ENCODE data around the gene NELL1.

Gene NELL1

GRCh38 chr11:21169639-21170038 is 500.3 kb downstream of the NELL1 start:
- no peaks in the 10 kb centered on the region for H3K9me3 ChIP-seq (ENCODE audit: insufficient read depth, low read length, severe bottlenecking)
- H3K36me3 ChIP-seq (ENCODE audit: insufficient read depth, low read length), result no peaks in the 10 kb centered on the region
- no peak overlapping the region for H3K4me2 ChIP-seq (ENCODE audit: insufficient read depth, low read length)
- H3K9ac ChIP-seq (ENCODE audit: low read depth, low read length), result no peak overlapping the region
- TF ChIP-seq EZH2 (IDR thresholded peaks at IDR 0.05; ENCODE audit: borderline replicate concordance, low read depth, low read length, severe bottlenecking), result no peak
- TF ChIP-seq, protein P1, sequence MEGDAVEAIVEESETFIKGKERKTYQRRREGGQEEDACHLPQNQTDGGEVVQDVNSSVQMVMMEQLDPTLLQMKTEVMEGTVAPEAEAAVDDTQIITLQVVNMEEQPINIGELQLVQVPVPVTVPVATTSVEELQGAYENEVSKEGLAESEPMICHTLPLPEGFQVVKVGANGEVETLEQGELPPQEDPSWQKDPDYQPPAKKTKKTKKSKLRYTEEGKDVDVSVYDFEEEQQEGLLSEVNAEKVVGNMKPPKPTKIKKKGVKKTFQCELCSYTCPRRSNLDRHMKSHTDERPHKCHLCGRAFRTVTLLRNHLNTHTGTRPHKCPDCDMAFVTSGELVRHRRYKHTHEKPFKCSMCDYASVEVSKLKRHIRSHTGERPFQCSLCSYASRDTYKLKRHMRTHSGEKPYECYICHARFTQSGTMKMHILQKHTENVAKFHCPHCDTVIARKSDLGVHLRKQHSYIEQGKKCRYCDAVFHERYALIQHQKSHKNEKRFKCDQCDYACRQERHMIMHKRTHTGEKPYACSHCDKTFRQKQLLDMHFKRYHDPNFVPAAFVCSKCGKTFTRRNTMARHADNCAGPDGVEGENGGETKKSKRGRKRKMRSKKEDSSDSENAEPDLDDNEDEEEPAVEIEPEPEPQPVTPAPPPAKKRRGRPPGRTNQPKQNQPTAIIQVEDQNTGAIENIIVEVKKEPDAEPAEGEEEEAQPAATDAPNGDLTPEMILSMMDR (IDR thresholded peaks at IDR 0.05; ENCODE audit: borderline replicate concordance, extremely low read depth, low read length, poor library complexity, severe bottlenecking), result no peak
- no peaks in the 10 kb centered on the region for H3K4me1 ChIP-seq (ENCODE audit: insufficient read depth, low read length)
- H3K27ac ChIP-seq (ENCODE audit: low read length), result no peak overlapping the region
- H2AFZ ChIP-seq (ENCODE audit: low read depth, low read length), result no peak overlapping the region
- no peaks in the 10 kb centered on the region for H3K27me3 ChIP-seq (ENCODE audit: insufficient read depth, low read length, poor library complexity)
- H3K79me2 ChIP-seq (ENCODE audit: insufficient read depth, low read length), result no peaks in the 10 kb centered on the region
- no peak for DNase-seq
- no peak for ATAC-seq (ENCODE audit: insufficient read depth, low read depth)
- no peak overlapping the region for H3K4me3 ChIP-seq (ENCODE audit: low read depth in 1 of 2, low read length in 2 of 2)
- H4K20me1 ChIP-seq (ENCODE audit: insufficient read depth, low read length), result no peaks in the 10 kb centered on the region

- no peak for ATAC-seq (ENCODE audit: insufficient read depth, low read depth)
Observed at GRCh38 chr11:21173476-21173875, 504.1 kb downstream of the NELL1 start.

GRCh38 chr11:21174781-21175180 is 505.4 kb downstream of the NELL1 start:
- H3K4me3 ChIP-seq (ENCODE audit: low read depth in 1 of 2, low read length in 2 of 2), result no peak overlapping the region
- ATAC-seq (ENCODE audit: insufficient read depth, low read depth) (no peak), DNase-seq (no peak)
- H3K79me2 ChIP-seq (ENCODE audit: insufficient read depth, low read length), result no peaks in the 10 kb centered on the region
- no peaks in the 10 kb centered on the region for H3K4me1 ChIP-seq (ENCODE audit: insufficient read depth, low read length)
- H3K4me2 ChIP-seq (ENCODE audit: insufficient read depth, low read length), result no peak overlapping the region
- H3K27me3 ChIP-seq (ENCODE audit: insufficient read depth, low read length, poor library complexity), result no peaks in the 10 kb centered on the region
- no peak overlapping the region for H3K27ac ChIP-seq (ENCODE audit: low read length)
- H4K20me1 ChIP-seq (ENCODE audit: insufficient read depth, low read length), result no peaks in the 10 kb centered on the region
- no peaks in the 10 kb centered on the region for H3K36me3 ChIP-seq (ENCODE audit: insufficient read depth, low read length)
- no peak overlapping the region for H3K9ac ChIP-seq (ENCODE audit: low read depth, low read length)
- no peak overlapping the region for H2AFZ ChIP-seq (ENCODE audit: low read depth, low read length)
- TF ChIP-seq EZH2 (IDR thresholded peaks at IDR 0.05; ENCODE audit: borderline replicate concordance, low read depth, low read length, severe bottlenecking), result no peak
- TF ChIP-seq, protein P1 (IDR thresholded peaks at IDR 0.05; ENCODE audit: borderline replicate concordance, extremely low read depth, low read length, poor library complexity, severe bottlenecking), result no peak
- H3K9me3 ChIP-seq (ENCODE audit: insufficient read depth, low read length, severe bottlenecking), result no peaks in the 10 kb centered on the region

More at GRCh38 chr11:21173476-21173875, 504.1 kb downstream of the NELL1 start:
- Histone ChIP-seq H3K4me2 (ENCODE audit: insufficient read depth, low read length) (no peak overlapping the region), H3K9ac (ENCODE audit: low read depth, low read length) (no peak overlapping the region), H3K27me3 (ENCODE audit: insufficient read depth, low read length, poor library complexity) (no peaks in the 10 kb centered on the region), H3K4me3 (ENCODE audit: low read depth in 1 of 2, low read length in 2 of 2) (no peak overlapping the region), H3K36me3 (ENCODE audit: insufficient read depth, low read length) (no peaks in the 10 kb centered on the region), H3K4me1 (ENCODE audit: insufficient read depth, low read length) (no peaks in the 10 kb centered on the region), H3K27ac (ENCODE audit: low read length) (no peak overlapping the region), H3K9me3 (ENCODE audit: insufficient read depth, low read length, severe bottlenecking) (no peaks in the 10 kb centered on the region), H4K20me1 (ENCODE audit: insufficient read depth, low read length) (no peaks in the 10 kb centered on the region), H3K79me2 (ENCODE audit: insufficient read depth, low read length) (no peaks in the 10 kb centered on the region), H2AFZ (ENCODE audit: low read depth, low read length) (no peak overlapping the region)
- TF ChIP-seq EZH2 (IDR thresholded peaks at IDR 0.05; ENCODE audit: borderline replicate concordance, low read depth, low read length, severe bottlenecking), result no peak
- TF ChIP-seq, protein P1 (IDR thresholded peaks at IDR 0.05; ENCODE audit: borderline replicate concordance, extremely low read depth, low read length, poor library complexity, severe bottlenecking), result no peak
- DNase-seq, result no peak

- Histone ChIP-seq H3K4me2 (ENCODE audit: insufficient read depth, low read length) (no peak overlapping the region), H3K4me1 (ENCODE audit: insufficient read depth, low read length) (no peaks in the 10 kb centered on the region), H3K27me3 (ENCODE audit: insufficient read depth, low read length, poor library complexity) (no peaks in the 10 kb centered on the region), H3K27ac (ENCODE audit: low read length) (no peak overlapping the region), H3K36me3 (ENCODE audit: insufficient read depth, low read length) (no peaks in the 10 kb centered on the region), H4K20me1 (ENCODE audit: insufficient read depth, low read length) (no peaks in the 10 kb centered on the region), H3K9ac (ENCODE audit: low read depth, low read length) (no peak overlapping the region), H3K9me3 (ENCODE audit: insufficient read depth, low read length, severe bottlenecking) (no peaks in the 10 kb centered on the region), H2AFZ (ENCODE audit: low read depth, low read length) (no peak overlapping the region), H3K79me2 (ENCODE audit: insufficient read depth, low read length) (no peaks in the 10 kb centered on the region), H3K4me3 (ENCODE audit: low read depth in 1 of 2, low read length in 2 of 2) (no peak overlapping the region)
- ATAC-seq (ENCODE audit: insufficient read depth, low read depth) (no peak), DNase-seq (no peak)
- no peak for TF ChIP-seq EZH2 (IDR thresholded peaks at IDR 0.05; ENCODE audit: borderline replicate concordance, low read depth, low read length, severe bottlenecking)
- TF ChIP-seq, protein P1 (IDR thresholded peaks at IDR 0.05; ENCODE audit: borderline replicate concordance, extremely low read depth, low read length, poor library complexity, severe bottlenecking), result no peak
Observed at GRCh38 chr11:21177379-21177778, 508.0 kb downstream of the NELL1 start.
